NB4 (cell line): ENCODE results near the gene CLDN5.
"Not testable (repeated sequence)": the region's sequence is repeated elsewhere in the genome, so short reads cannot be mapped to it uniquely, and the experiment has no call there.

Experiments
- DNase-seq: peaks from one replicate; pipeline ENCODE4 v3.0.0; 2010; ENCODE audit warnings: low read depth
- H3K4me3 ChIP-seq: one replicate; pipeline ENCODE4 v1.5.1; 2011; ENCODE audit warnings: mild to moderate bottlenecking, low read depth, low read length, moderate library complexity
- CTCF ChIP-seq: IDR thresholded peaks from one replicate; pipeline ENCODE4 v1.5.1; 2012; ENCODE audit warnings: low read depth, low read length
- MAX ChIP-seq: IDR thresholded peaks from 2 replicates; pipeline ENCODE4 v1.6.1; 2011; ENCODE audit warnings: low read depth, low read length
- MYC ChIP-seq: IDR thresholded peaks from 2 replicates; pipeline ENCODE4 v1.6.1; 2011; ENCODE audit warnings: low read depth, low read length
- POLR2A ChIP-seq: IDR thresholded peaks from 2 replicates; pipeline ENCODE4 v1.6.1; 2011; ENCODE audit warnings: mild to moderate bottlenecking; ENCODE audit not compliant: insufficient read length; ENCODE audit errors: extremely low read depth

Gene CLDN5

GRCh38 chr22:19549428-19549827, 25.2 kb upstream of the CLDN5 start:
- no peak overlapping the region for H3K4me3 ChIP-seq
- DNase-seq: no peak
- TF ChIP-seq MYC (no peak), POLR2A (no peak), MAX (no peak), CTCF (no peak)

GRCh38 chr22:19548964-19549363, 24.8 kb upstream of the CLDN5 start:
- TF ChIP-seq POLR2A: no peak
- TF ChIP-seq CTCF: no peak
- no peak for TF ChIP-seq MAX
- no peak for TF ChIP-seq MYC

GRCh38 chr22:19548427-19548826, 24.2 kb upstream of the CLDN5 start:
- H3K4me3 ChIP-seq, DNase-seq: not testable (repeated sequence)

More at GRCh38 chr22:19548964-19549363, 24.8 kb upstream of the CLDN5 start:
- no peak overlapping the region for H3K4me3 ChIP-seq
- no peak for DNase-seq

- no peak for DNase-seq
- no peak overlapping the region for H3K4me3 ChIP-seq
- TF ChIP-seq POLR2A (no peak), CTCF (no peak), MYC (no peak), MAX (no peak)
Observed at GRCh38 chr22:19547620-19548019, 23.4 kb upstream of the CLDN5 start.

- H3K4me3 ChIP-seq: no peak overlapping the region
- DNase-seq: peak; percentile 59
- no peak for TF ChIP-seq POLR2A
- TF ChIP-seq MYC: no peak
- TF ChIP-seq CTCF: no peak
- no peak for TF ChIP-seq MAX
Observed at GRCh38 chr22:19546680-19547079, 22.5 kb upstream of the CLDN5 start.

GRCh38 chr22:19545935-19546207, 21.7 kb upstream of the CLDN5 start:
- DNase-seq: no peak
- no peak overlapping the region for H3K4me3 ChIP-seq
- TF ChIP-seq CTCF (no peak), POLR2A (no peak), MAX (no peak), MYC (no peak)
